Activated naive CD4-positive, alpha-beta T cell treated with anti-CD3 and anti-CD28 coated beads, Interleukin-2, amount 10 ng/mL, durations not matched to agents 7 days and 5 days (primary cell): ENCODE results near the gene MAP3K19.

Experiments used
- CTCF ChIA-PET: fragments of 350-600 bp; sonication (Branson Sonifier 250); formaldehyde crosslinking; loops from one replicate; lab custom pipeline; 2021; ENCODE audit warnings: antibody characterized with exemption; lab: Charles Lee
- DNase-seq: peaks from one replicate; pipeline ENCODE4 v3.0.0-alpha.2; 2020
- H3K27ac Mint-ChIP-seq: one replicate; pipeline ENCODE4 v1.8.0; 2021; ENCODE audit warnings: mild to moderate bottlenecking, moderate library complexity, mixed read lengths
- H3K27me3 Mint-ChIP-seq: one replicate; pipeline ENCODE4 v1.8.0; 2021; ENCODE audit warnings: mild to moderate bottlenecking, mixed read lengths
- H3K36me3 Mint-ChIP-seq: one replicate; pipeline ENCODE4 v1.8.0; 2021; ENCODE audit warnings: mixed read lengths
- H3K4me1 Mint-ChIP-seq: one replicate; pipeline ENCODE4 v1.8.0; 2021; ENCODE audit warnings: mixed read lengths
- H3K4me3 Mint-ChIP-seq: one replicate; pipeline ENCODE4 v1.8.0; 2021; ENCODE audit warnings: mild to moderate bottlenecking, moderate library complexity, mixed read lengths
- H3K9me3 Mint-ChIP-seq: one replicate; pipeline ENCODE4 v1.8.0; 2021; ENCODE audit warnings: mixed read lengths

The MAP3K19 gene

GRCh38 chr2:135072125-135072997 lies 25.1 kb upstream of the MAP3K19 start:
- Mint-ChIP-seq H3K9me3 (peaks cover 29% of the 10 kb centered on the region), H3K36me3 (peaks cover 44% of the 10 kb centered on the region), H3K4me3 (no peak overlapping the region), H3K4me1 (no peaks in the 10 kb centered on the region), H3K27ac (no peak overlapping the region), H3K27me3 (no peaks in the 10 kb centered on the region)
- DNase-seq: no peak
- CTCF ChIA-PET: interaction anchor here (0.6 kb wide), 1 partner anchor 30 kb away, joined by 3 read pairs; no protein-coding TSS in a partner anchor

- CTCF ChIA-PET: no interaction called here
- no peak overlapping the region for H3K27ac Mint-ChIP-seq
- H3K4me1 Mint-ChIP-seq: peaks cover 11% of the 10 kb centered on the region
- H3K27me3 Mint-ChIP-seq: no peaks in the 10 kb centered on the region
- DNase-seq: no peak
- H3K36me3 Mint-ChIP-seq: peaks cover 66% of the 10 kb centered on the region
- H3K9me3 Mint-ChIP-seq: peaks cover 21% of the 10 kb centered on the region
- no peak overlapping the region for H3K4me3 Mint-ChIP-seq
Measured at GRCh38 chr2:135066710-135067109, 19.5 kb upstream of the MAP3K19 start.

GRCh38 chr2:135064149-135064548 lies 16.9 kb upstream of the MAP3K19 start:
- no peak for DNase-seq
- H3K36me3 Mint-ChIP-seq: peaks cover 67% of the 10 kb centered on the region
- CTCF ChIA-PET: interaction anchor here (0.6 kb wide), 1 partner anchor 656 kb away, joined by 3 read pairs; no protein-coding TSS in a partner anchor
- H3K9me3 Mint-ChIP-seq: peaks cover 9% of the 10 kb centered on the region
- no peak overlapping the region for H3K4me3 Mint-ChIP-seq
- H3K4me1 Mint-ChIP-seq: peaks cover 11% of the 10 kb centered on the region
- no peak overlapping the region for H3K27ac Mint-ChIP-seq
- no peaks in the 10 kb centered on the region for H3K27me3 Mint-ChIP-seq

GRCh38 chr2:135063210-135063609 lies 16.0 kb upstream of the MAP3K19 start:
- peaks cover 9% of the 10 kb centered on the region for H3K9me3 Mint-ChIP-seq
- CTCF ChIA-PET: no interaction called here
- no peaks in the 10 kb centered on the region for H3K27me3 Mint-ChIP-seq
- H3K4me3 Mint-ChIP-seq: no peak overlapping the region
- no peak overlapping the region for H3K27ac Mint-ChIP-seq
- DNase-seq: no peak
- H3K36me3 Mint-ChIP-seq: peaks cover 64% of the 10 kb centered on the region
- H3K4me1 Mint-ChIP-seq: peaks cover 13% of the 10 kb centered on the region

- DNase-seq: no peak
- peaks cover 59% of the 10 kb centered on the region for H3K36me3 Mint-ChIP-seq
- H3K4me3 Mint-ChIP-seq: no peak overlapping the region
- peaks cover 28% of the 10 kb centered on the region for H3K4me1 Mint-ChIP-seq
- H3K27me3 Mint-ChIP-seq: no peaks in the 10 kb centered on the region
- peaks cover 7% of the 10 kb centered on the region for H3K9me3 Mint-ChIP-seq
- CTCF ChIA-PET: no interaction called here
- H3K27ac Mint-ChIP-seq: no peak overlapping the region
Measured at GRCh38 chr2:135059577-135059976, 12.3 kb upstream of the MAP3K19 start.

- CTCF ChIA-PET: no interaction called here
- no peak for DNase-seq
- Mint-ChIP-seq H3K27ac (no peak overlapping the region), H3K4me1 (peaks cover 40% of the 10 kb centered on the region), H3K4me3 (no peak overlapping the region), H3K36me3 (peaks cover 47% of the 10 kb centered on the region), H3K9me3 (no peaks in the 10 kb centered on the region), H3K27me3 (peaks cover 4% of the 10 kb centered on the region)
Measured at GRCh38 chr2:135056790-135057189, 9.5 kb upstream of the MAP3K19 start.

- Mint-ChIP-seq H3K27ac (no peak overlapping the region), H3K4me1 (peaks cover 48% of the 10 kb centered on the region), H3K36me3 (peaks cover 35% of the 10 kb centered on the region), H3K27me3 (peaks cover 4% of the 10 kb centered on the region), H3K4me3 (no peak overlapping the region), H3K9me3 (no peaks in the 10 kb centered on the region)
- CTCF ChIA-PET: no interaction called here
- no peak for DNase-seq
Measured at GRCh38 chr2:135055182-135055786, 8.0 kb upstream of the MAP3K19 start.

GRCh38 chr2:135052997-135053474 lies 5.8 kb upstream of the MAP3K19 start:
- peak; percentile 48 for DNase-seq
- peaks cover 55% of the 10 kb centered on the region for H3K4me1 Mint-ChIP-seq

GRCh38 chr2:135052042-135052876 lies 5.0 kb upstream of the MAP3K19 start, which contains the start of gene RAB3GAP1:
Gene RAB3GAP1, plus strand, starts transcription at chr2:135052292. Its CDS starts 16 bp downstream, at chr2:135052308.
- Mint-ChIP-seq H3K36me3 (peaks cover 22% of the 10 kb centered on the region), H3K4me3 (peak within 1 kb of the TSS; percentile 87), H3K9me3 (no peaks in the 10 kb centered on the region), H3K4me1 (peaks cover 52% of the 10 kb centered on the region), H3K27me3 (peaks cover 4% of the 10 kb centered on the region), H3K27ac (peak within 1 kb of the TSS; percentile 100)
- DNase-seq: peak; percentile 94
- CTCF ChIA-PET: interaction anchor here (0.6 to 2.4 kb wide), 2 partner anchors 48 to 101 kb away, joined by 3 to 6 read pairs; no protein-coding TSS in a partner anchor

More at GRCh38 chr2:135052997-135053474, 5.8 kb upstream of the MAP3K19 start:
- CTCF ChIA-PET: interaction anchor here (2.4 kb wide), 1 partner anchor 49 kb away, joined by 6 read pairs; no protein-coding TSS in a partner anchor
- H3K36me3 Mint-ChIP-seq: peaks cover 25% of the 10 kb centered on the region
- H3K4me3 Mint-ChIP-seq: peak overlapping the region; percentile 87
- no peaks in the 10 kb centered on the region for H3K9me3 Mint-ChIP-seq
- peaks cover 4% of the 10 kb centered on the region for H3K27me3 Mint-ChIP-seq
- H3K27ac Mint-ChIP-seq: peak overlapping the region; percentile 100

GRCh38 chr2:135050684-135051083 lies 3.4 kb upstream of the MAP3K19 start:
- H3K27me3 Mint-ChIP-seq: peaks cover 9% of the 10 kb centered on the region
- no peaks in the 10 kb centered on the region for H3K9me3 Mint-ChIP-seq
- H3K4me1 Mint-ChIP-seq: peaks cover 42% of the 10 kb centered on the region
- no peak for DNase-seq
- CTCF ChIA-PET: no interaction called here
- H3K4me3 Mint-ChIP-seq: peak overlapping the region; percentile 58
- H3K36me3 Mint-ChIP-seq: peaks cover 15% of the 10 kb centered on the region
- peak overlapping the region; percentile 78 for H3K27ac Mint-ChIP-seq

GRCh38 chr2:135050132-135050531 lies 2.9 kb upstream of the MAP3K19 start:
- Mint-ChIP-seq H3K9me3 (no peaks in the 10 kb centered on the region), H3K27me3 (peaks cover 9% of the 10 kb centered on the region), H3K27ac (no peak overlapping the region), H3K36me3 (peaks cover 14% of the 10 kb centered on the region), H3K4me3 (no peak overlapping the region), H3K4me1 (peaks cover 40% of the 10 kb centered on the region)
- DNase-seq: no peak
- CTCF ChIA-PET: no interaction called here

- H3K4me1 Mint-ChIP-seq: peaks cover 21% of the 10 kb centered on the region
- H3K36me3 Mint-ChIP-seq: peaks cover 5% of the 10 kb centered on the region
- DNase-seq: no peak
- H3K4me3 Mint-ChIP-seq: no peak overlapping the region
- H3K9me3 Mint-ChIP-seq: no peaks in the 10 kb centered on the region
- CTCF ChIA-PET: no interaction called here
- peaks cover 9% of the 10 kb centered on the region for H3K27me3 Mint-ChIP-seq
- H3K27ac Mint-ChIP-seq: no peak overlapping the region
Measured at GRCh38 chr2:135048122-135048521, 875 bp upstream of the MAP3K19 start.

- H3K4me3 Mint-ChIP-seq: no peak overlapping the region
- peaks cover 12% of the 10 kb centered on the region for H3K27me3 Mint-ChIP-seq
- no peak overlapping the region for H3K27ac Mint-ChIP-seq
- no peaks in the 10 kb centered on the region for H3K36me3 Mint-ChIP-seq
- DNase-seq: peak; percentile 36
- H3K4me1 Mint-ChIP-seq: no peaks in the 10 kb centered on the region
- CTCF ChIA-PET: no interaction called here
- H3K9me3 Mint-ChIP-seq: no peaks in the 10 kb centered on the region
Measured at GRCh38 chr2:135043345-135043744, 3.9 kb downstream of the MAP3K19 start.

- Mint-ChIP-seq H3K27me3 (peaks cover 8% of the 10 kb centered on the region), H3K4me3 (no peak overlapping the region), H3K4me1 (no peaks in the 10 kb centered on the region), H3K27ac (no peak overlapping the region), H3K36me3 (no peaks in the 10 kb centered on the region), H3K9me3 (no peaks in the 10 kb centered on the region)
- CTCF ChIA-PET: no interaction called here
- DNase-seq: no peak
Measured at GRCh38 chr2:135037831-135038230, 9.4 kb downstream of the MAP3K19 start.
